Activated effector memory CD4-positive, alpha-beta T cell treated with anti-CD3 and anti-CD28 coated beads, Interleukin-2, amount 50 U/mL, for 16 hours (primary cell): ENCODE results near the gene METTL26.

Source experiments
- DNase-seq: peaks from one replicate; pipeline ENCODE4 v3.0.0-alpha.2; 2020

Gene METTL26

GRCh38 chr16:637081-638018, 1.2 kb upstream of the METTL26 start:
- DNase-seq: peak; percentile 93

GRCh38 chr16:635573-636205, 416 bp downstream of the METTL26 start:
- no peak for DNase-seq

- DNase-seq: no peak
Measured at GRCh38 chr16:634996-635395, 1.1 kb downstream of the METTL26 start.

- DNase-seq: no peak
Measured at GRCh38 chr16:634051-634670, 1.9 kb downstream of the METTL26 start.

GRCh38 chr16:633336-634050, 2.6 kb downstream of the METTL26 start:
- DNase-seq: no peak

- no peak for DNase-seq
Measured at GRCh38 chr16:632486-633335, 3.4 kb downstream of the METTL26 start.

- no peak for DNase-seq
Measured at GRCh38 chr16:631808-632358, 4.2 kb downstream of the METTL26 start.

GRCh38 chr16:630815-631405, 5.2 kb downstream of the METTL26 start, which contains the start of gene WFIKKN1:
Gene WFIKKN1 (plus strand): TSS chr16:630985. CDS start chr16:631254, 269 bp downstream.
- no peak for DNase-seq

- DNase-seq: no peak
Measured at GRCh38 chr16:630249-630814, 5.8 kb downstream of the METTL26 start.

- no peak for DNase-seq
Measured at GRCh38 chr16:629833-630248, 6.3 kb downstream of the METTL26 start.

- no peak for DNase-seq
Measured at GRCh38 chr16:629185-629832, 6.8 kb downstream of the METTL26 start.

- DNase-seq: no peak
Measured at GRCh38 chr16:628321-629061, 7.6 kb downstream of the METTL26 start.

GRCh38 chr16:627454-628239, 8.5 kb downstream of the METTL26 start:
- no peak for DNase-seq

GRCh38 chr16:626787-627453, 9.2 kb downstream of the METTL26 start:
- DNase-seq: no peak

GRCh38 chr16:625977-626765, 9.9 kb downstream of the METTL26 start:
- DNase-seq: no peak

GRCh38 chr16:625117-625976, 10.8 kb downstream of the METTL26 start:
- DNase-seq: no peak
